Neural cell (in vitro differentiated cells): ENCODE results near the gene NUB1. TPM values are rescaled to one million over a fixed set of nuclear protein-coding genes. Genes with fewer than 3 reads are reported as not detected.

Source experiments
- H2AFZ ChIP-seq: fragments of 200-600, 300-800 bp; sonication (generic), shearing (Covaris generic); 2 replicates; pipeline ENCODE4 v1.6.0; 2014; ENCODE audit warnings: low read depth, mild to moderate bottlenecking, antibody characterized with exemption, low read length, moderate library complexity
- H3F3A ChIP-seq: fragments of 200-600 bp; shearing (Covaris generic); 2 replicates; pipeline ENCODE4 v1.6.1; 2016; ENCODE audit warnings: mild to moderate bottlenecking, moderate library complexity, mixed read lengths, antibody characterized with exemption, low read length; ENCODE audit not compliant: insufficient read depth, poor library complexity, severe bottlenecking
- H3K27ac ChIP-seq: fragments of 200-600, 300-800 bp; sonication (generic), shearing (Covaris generic); 2 replicates; pipeline ENCODE4 v1.5.1; 2014; ENCODE audit warnings: mild to moderate bottlenecking, low read length, moderate library complexity
- H3K27me3 ChIP-seq: fragments of 300-800, 200-600 bp; sonication (generic), shearing (Covaris generic); 2 replicates; pipeline ENCODE4 v1.6.0; 2014; ENCODE audit warnings: mild to moderate bottlenecking, low read depth, low read length, moderate library complexity; ENCODE audit not compliant: insufficient read depth
- H3K36me3 ChIP-seq: fragments of 300-800, 200-600 bp; sonication (generic), shearing (Covaris generic); 2 replicates; pipeline ENCODE4 v1.5.1; 2014; ENCODE audit warnings: mild to moderate bottlenecking, antibody characterized with exemption, low read length, moderate library complexity; ENCODE audit not compliant: insufficient read depth
- H3K4me2 ChIP-seq: fragments of 300-800, 200-600 bp; sonication (generic), shearing (Covaris generic); 2 replicates; pipeline ENCODE4 v1.6.0; 2014; ENCODE audit warnings: mild to moderate bottlenecking, low read length
- H3K4me3 ChIP-seq: fragments of 300-800, 200-600 bp; sonication (generic), shearing (Covaris generic); 2 replicates; pipeline ENCODE4 v1.5.1; 2014; ENCODE audit warnings: mild to moderate bottlenecking, low read length, moderate library complexity
- H3K79me2 ChIP-seq: fragments of 200-600 bp; shearing (Covaris generic); replicated peaks from 2 replicates; pipeline ENCODE4 v1.6.0; 2014; ENCODE audit warnings: mild to moderate bottlenecking, low read length, moderate library complexity; ENCODE audit not compliant: insufficient read depth
- H3K9ac ChIP-seq: fragments of 300-800, 200-600 bp; sonication (generic), shearing (Covaris generic); 2 replicates; pipeline ENCODE4 v1.6.1; 2016; ENCODE audit warnings: mild to moderate bottlenecking, low read length, mixed read lengths
- H3K9me2 ChIP-seq: fragments of 200-600 bp; shearing (Covaris generic); 2 replicates; pipeline ENCODE4 v1.6.1; 2016; ENCODE audit warnings: mild to moderate bottlenecking, low read length, mixed read lengths; ENCODE audit not compliant: insufficient read depth
- H3K9me3 ChIP-seq: fragments of 200-600, 300-800 bp; sonication (generic), shearing (Covaris generic); 2 replicates; pipeline ENCODE4 v1.6.1; 2016; ENCODE audit warnings: mild to moderate bottlenecking, mixed run types, low read length, moderate library complexity, mixed read lengths
- H4K20me1 ChIP-seq: fragments of 200-600 bp; shearing (Covaris generic); 2 replicates; pipeline ENCODE4 v1.6.1; 2016; ENCODE audit warnings: mild to moderate bottlenecking, mixed run types; ENCODE audit not compliant: insufficient read depth
- EP300 ChIP-seq: fragments of 450-650 bp; conservative IDR thresholded peaks from 2 replicates; pipeline ENCODE4 v1.6.1; 2014; ENCODE audit warnings: antibody characterized with exemption, mild to moderate bottlenecking, moderate library complexity; ENCODE audit not compliant: poor library complexity, severe bottlenecking
- EZH2 ChIP-seq: fragments of 200-600, 300-800 bp; shearing (Covaris generic), sonication (generic); IDR thresholded peaks from 2 replicates; pipeline ENCODE4 v1.6.1; 2014; ENCODE audit warnings: antibody characterized with exemption, low read length, borderline replicate concordance, mild to moderate bottlenecking; ENCODE audit not compliant: insufficient read depth, poor library complexity, severe bottlenecking
- MXI1 ChIP-seq: fragments of 450-650 bp; conservative IDR thresholded peaks from 2 replicates; pipeline ENCODE4 v1.6.1; 2014; ENCODE audit warnings: antibody characterized with exemption, mild to moderate bottlenecking; ENCODE audit not compliant: poor library complexity, severe bottlenecking
- RAD21 ChIP-seq: fragments of 450-650 bp; conservative IDR thresholded peaks from 2 replicates; pipeline ENCODE4 v1.6.1; 2014; ENCODE audit warnings: antibody characterized with exemption, mild to moderate bottlenecking, moderate library complexity
- SMC3 ChIP-seq: fragments of 450-650 bp; conservative IDR thresholded peaks from 2 replicates; pipeline ENCODE4 v1.6.1; 2014; ENCODE audit warnings: antibody characterized with exemption, mild to moderate bottlenecking, moderate library complexity; ENCODE audit not compliant: poor library complexity
- TAF1 ChIP-seq: IDR thresholded peaks from 2 replicates; pipeline ENCODE4 v1.6.1; 2012; ENCODE audit warnings: low read depth
- polyA plus RNA-seq: library from polyadenylated mRNA; depleted of rRNA; stranded (reverse); fragments of >200 nt; gene quantifications from 2 replicates; pipeline ENCODE4 v1.2.3, GENCODE V29; 2014
- TF ChIP-seq, protein P1 (sequence below): IDR thresholded peaks from 2 replicates; pipeline ENCODE4 v1.6.1; 2012; ENCODE audit warnings: borderline replicate concordance

Gene NUB1
- polyA plus RNA-seq, 1 donor from 2014 or later = 48.4 TPM

DNA sequence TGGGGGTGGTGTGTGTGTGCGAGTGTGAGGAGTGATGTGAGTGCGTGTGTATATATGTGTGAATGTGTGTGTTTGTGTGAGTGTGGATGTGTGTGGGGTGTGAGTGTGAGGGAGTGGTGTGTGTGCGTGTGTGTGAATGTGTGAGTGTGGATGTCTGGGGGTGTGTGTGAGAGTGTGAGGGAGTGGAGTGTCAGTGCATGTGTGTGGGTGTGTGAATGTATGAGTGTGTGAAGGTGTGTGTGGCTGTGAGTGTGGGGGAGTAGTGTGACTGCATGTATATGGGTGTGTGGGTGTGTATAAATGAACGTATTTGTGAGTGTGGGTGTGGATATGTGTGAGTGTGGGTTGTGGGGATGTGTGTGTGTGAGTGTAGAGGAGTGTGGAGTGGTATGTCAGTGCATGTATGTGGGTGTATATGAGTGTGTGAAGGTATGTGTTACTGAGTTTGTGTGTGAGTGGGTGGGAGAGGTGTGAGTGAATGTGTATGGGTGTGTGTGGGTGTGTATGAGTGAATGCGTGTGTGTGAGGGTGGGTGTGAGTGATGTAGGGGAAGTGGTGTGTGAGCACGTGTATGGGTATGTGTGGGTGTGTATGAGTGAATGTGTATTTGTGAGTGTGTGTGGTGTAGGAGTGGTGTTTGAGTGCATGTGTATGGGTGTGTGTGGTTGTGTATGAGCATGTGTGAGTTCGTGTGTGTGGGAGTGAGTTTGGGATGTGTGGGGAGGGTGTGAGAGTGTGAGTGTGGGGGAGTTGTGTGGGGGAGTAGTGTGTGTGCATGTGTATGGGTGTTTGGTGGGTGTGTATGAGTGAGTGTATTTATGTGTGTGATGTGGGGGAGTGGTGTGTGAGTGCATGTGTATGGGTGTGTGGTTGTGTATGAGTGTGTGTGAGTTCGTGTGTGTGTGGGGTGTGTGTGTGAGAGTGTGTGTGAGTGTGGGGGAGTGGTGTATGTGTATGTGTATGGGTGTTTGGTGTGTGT, 28.5 kb upstream of the NUB1 start:
- no peaks in the 10 kb centered on the region for H3K27me3 ChIP-seq
- no peaks in the 10 kb centered on the region for H4K20me1 ChIP-seq
- H3K36me3 ChIP-seq = no peaks in the 10 kb centered on the region
- H3K4me2 ChIP-seq = no peak overlapping the region
- TF ChIP-seq SMC3 (no peak), EZH2 (no peak), MXI1 (no peak), RAD21 (no peak), EP300 (no peak)
- TF ChIP-seq, protein P1, sequence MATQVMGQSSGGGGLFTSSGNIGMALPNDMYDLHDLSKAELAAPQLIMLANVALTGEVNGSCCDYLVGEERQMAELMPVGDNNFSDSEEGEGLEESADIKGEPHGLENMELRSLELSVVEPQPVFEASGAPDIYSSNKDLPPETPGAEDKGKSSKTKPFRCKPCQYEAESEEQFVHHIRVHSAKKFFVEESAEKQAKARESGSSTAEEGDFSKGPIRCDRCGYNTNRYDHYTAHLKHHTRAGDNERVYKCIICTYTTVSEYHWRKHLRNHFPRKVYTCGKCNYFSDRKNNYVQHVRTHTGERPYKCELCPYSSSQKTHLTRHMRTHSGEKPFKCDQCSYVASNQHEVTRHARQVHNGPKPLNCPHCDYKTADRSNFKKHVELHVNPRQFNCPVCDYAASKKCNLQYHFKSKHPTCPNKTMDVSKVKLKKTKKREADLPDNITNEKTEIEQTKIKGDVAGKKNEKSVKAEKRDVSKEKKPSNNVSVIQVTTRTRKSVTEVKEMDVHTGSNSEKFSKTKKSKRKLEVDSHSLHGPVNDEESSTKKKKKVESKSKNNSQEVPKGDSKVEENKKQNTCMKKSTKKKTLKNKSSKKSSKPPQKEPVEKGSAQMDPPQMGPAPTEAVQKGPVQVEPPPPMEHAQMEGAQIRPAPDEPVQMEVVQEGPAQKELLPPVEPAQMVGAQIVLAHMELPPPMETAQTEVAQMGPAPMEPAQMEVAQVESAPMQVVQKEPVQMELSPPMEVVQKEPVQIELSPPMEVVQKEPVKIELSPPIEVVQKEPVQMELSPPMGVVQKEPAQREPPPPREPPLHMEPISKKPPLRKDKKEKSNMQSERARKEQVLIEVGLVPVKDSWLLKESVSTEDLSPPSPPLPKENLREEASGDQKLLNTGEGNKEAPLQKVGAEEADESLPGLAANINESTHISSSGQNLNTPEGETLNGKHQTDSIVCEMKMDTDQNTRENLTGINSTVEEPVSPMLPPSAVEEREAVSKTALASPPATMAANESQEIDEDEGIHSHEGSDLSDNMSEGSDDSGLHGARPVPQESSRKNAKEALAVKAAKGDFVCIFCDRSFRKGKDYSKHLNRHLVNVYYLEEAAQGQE = no peak
- no peaks in the 10 kb centered on the region for H3F3A ChIP-seq
- H3K9ac ChIP-seq = no peak overlapping the region
- H3K9me3 ChIP-seq = no peaks in the 10 kb centered on the region
- H3K4me3 ChIP-seq = no peak overlapping the region
- H2AFZ ChIP-seq = no peak overlapping the region
- no peak overlapping the region for H3K27ac ChIP-seq
- H3K79me2 ChIP-seq = no peaks in the 10 kb centered on the region
- H3K9me2 ChIP-seq = no peaks in the 10 kb centered on the region

DNA sequence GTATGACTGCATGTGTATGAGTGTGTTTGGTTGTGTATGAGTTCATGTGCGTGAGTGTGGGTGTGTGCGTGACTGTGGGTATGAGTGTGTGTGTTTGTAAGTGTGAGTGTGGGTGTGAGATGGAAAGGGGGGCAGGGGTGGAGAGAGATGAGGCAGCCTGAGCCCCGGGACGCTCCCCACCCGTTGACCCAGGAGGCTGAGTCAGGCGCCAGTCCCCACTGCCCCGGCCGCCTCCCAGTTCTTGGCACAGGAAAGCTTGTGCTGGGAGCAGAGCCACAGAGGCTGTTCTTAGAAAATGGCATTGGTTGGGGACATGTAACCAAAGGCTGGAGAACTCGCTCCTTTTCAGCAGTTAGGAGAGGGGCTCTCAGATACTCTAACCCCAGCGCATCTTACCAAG, 27.8 kb upstream of the NUB1 start:
- no peaks in the 10 kb centered on the region for H3K9me3 ChIP-seq
- H4K20me1 ChIP-seq = no peaks in the 10 kb centered on the region
- H3K9ac ChIP-seq = no peak overlapping the region
- no peaks in the 10 kb centered on the region for H3K27me3 ChIP-seq
- no peak for TF ChIP-seq TAF1
- no peak for TF ChIP-seq EZH2
- H3K79me2 ChIP-seq = no peaks in the 10 kb centered on the region
- H2AFZ ChIP-seq = no peak overlapping the region
- no peaks in the 10 kb centered on the region for H3F3A ChIP-seq
- no peak overlapping the region for H3K27ac ChIP-seq
- no peaks in the 10 kb centered on the region for H3K9me2 ChIP-seq
- H3K4me3 ChIP-seq = no peak overlapping the region
- no peaks in the 10 kb centered on the region for H3K36me3 ChIP-seq
- H3K4me2 ChIP-seq = no peak overlapping the region

GRCh38 chr7:151314401-151314800, 27.2 kb upstream of the NUB1 start:
- H3K36me3 ChIP-seq = no peaks in the 10 kb centered on the region
- no peak for TF ChIP-seq RAD21
- H3K27me3 ChIP-seq = no peaks in the 10 kb centered on the region
- H3K9me3 ChIP-seq = no peaks in the 10 kb centered on the region
- H3F3A ChIP-seq = no peaks in the 10 kb centered on the region
- H2AFZ ChIP-seq = no peak overlapping the region
- H3K4me2 ChIP-seq = no peak overlapping the region
- H3K9me2 ChIP-seq = no peaks in the 10 kb centered on the region
- H3K79me2 ChIP-seq = no peaks in the 10 kb centered on the region
- H3K27ac ChIP-seq = no peak overlapping the region
- H3K4me3 ChIP-seq = no peak overlapping the region
- no peaks in the 10 kb centered on the region for H4K20me1 ChIP-seq
- H3K9ac ChIP-seq = no peak overlapping the region
